Endothelial cell of umbilical vein (primary cell): Measurements from ENCODE around the gene PODXL2. TPM values are rescaled to one million over a fixed set of nuclear protein-coding genes. Genes with fewer than 3 reads are reported as not detected.

Source experiments
- BruUV-seq: library from RNA; stranded (reverse); fragments of 400-500 nt; replicated peaks from 2 replicates; lab custom pipeline; 2021; lab: Mats Ljungman, UMichigan
- CTCF ChIA-PET: fragments of 300-600, 350-600 bp; sonication (Branson Sonifier 250); formaldehyde crosslinking; loops from one replicate; lab custom pipeline; 2021; ENCODE audit warnings: antibody characterized with exemption, inconsistent platforms; lab: Charles Lee
- POLR2A ChIA-PET: fragments of 300-600, 350-600 bp; sonication (Branson Sonifier 250); formaldehyde crosslinking; loops from one replicate; lab custom pipeline; 2021; ENCODE audit warnings: antibody characterized with exemption, inconsistent platforms; lab: Charles Lee
- DNase-seq: peaks from one replicate; pipeline ENCODE4 v3.0.0-alpha.2; 2011; ENCODE audit warnings: low read depth, low spot score
- FAIRE-seq: peaks from 2 replicates; lab custom pipeline; 2011; peaks lifted over from hg19 to GRCh38; lab: Jason Lieb, UNC
- H2AFZ ChIP-seq: 2 replicates; pipeline ENCODE4 v1.6.0; 2012; ENCODE audit warnings: low read depth, low read length, control low read depth, inconsistent platforms
- H3K27ac ChIP-seq: 2 replicates; pipeline ENCODE4 v1.5.1; 2011; ENCODE audit warnings: low read depth, mild to moderate bottlenecking, control low read depth, low read length, moderate library complexity; ENCODE audit not compliant: insufficient read depth
- H3K27me3 ChIP-seq, 2 experiments: 2 replicates each; pipeline versions ENCODE4 v1.6.0 to v1.6.1; 2011; ENCODE audit warnings: low read length in 2 of 2, mixed read lengths in 1 of 2; ENCODE audit not compliant: control insufficient read depth in 2 of 2, insufficient read depth in 2 of 2
- H3K36me3 ChIP-seq, 2 experiments: 2 replicates in 1 of 2; 3 replicates in 1 of 2; pipeline ENCODE4 v1.5.1; 2011; ENCODE audit warnings: low read length in 2 of 2, mild to moderate bottlenecking in 1 of 2, moderate library complexity in 1 of 2; ENCODE audit not compliant: control insufficient read depth in 2 of 2, insufficient read depth in 2 of 2; ENCODE audit errors: extremely low read depth in 1 of 2
- H3K4me1 ChIP-seq: 3 replicates; pipeline ENCODE4 v1.5.1; 2011; ENCODE audit warnings: mild to moderate bottlenecking, low read length; ENCODE audit not compliant: control insufficient read depth, insufficient read depth; ENCODE audit errors: extremely low read depth
- H3K4me2 ChIP-seq: 2 replicates; pipeline ENCODE4 v1.6.1; 2011; ENCODE audit warnings: low read length, control low read depth, mixed read lengths; ENCODE audit not compliant: insufficient read depth
- H3K4me3 ChIP-seq, 3 experiments: fragments of 200-600 bp in 1 of 3; sonication (generic), shearing (Covaris generic) in 1 of 3; replicated peaks in 1 of 3; 2 replicates each; pipeline ENCODE4 v1.5.1; 2011 to 2016; ENCODE audit warnings: control low read depth in 3 of 3, low read length in 3 of 3, mild to moderate bottlenecking in 2 of 3, inconsistent platforms in 1 of 3, low read depth in 1 of 3, moderate library complexity in 1 of 3; ENCODE audit not compliant: insufficient read depth in 1 of 3
- H3K79me2 ChIP-seq: 2 replicates; pipeline ENCODE4 v1.6.0; 2012; ENCODE audit warnings: low read length, inconsistent platforms; ENCODE audit not compliant: control insufficient read depth, insufficient read depth
- H3K9ac ChIP-seq: replicated peaks from 2 replicates; pipeline ENCODE3; 2011; ENCODE audit warnings: low read length, control low read depth; ENCODE audit not compliant: insufficient read depth; ENCODE audit errors: extremely low read depth
- H3K9me1 ChIP-seq: replicated peaks from 3 replicates; pipeline ENCODE4 v1.6.0; 2011; ENCODE audit warnings: mild to moderate bottlenecking, low read length; ENCODE audit not compliant: control insufficient read depth, insufficient read depth; ENCODE audit errors: extremely low read depth
- H3K9me3 ChIP-seq: replicated peaks from 2 replicates; pipeline ENCODE4 v1.5.1; 2012; ENCODE audit warnings: low read length, inconsistent platforms; ENCODE audit not compliant: control insufficient read depth, insufficient read depth
- H4K20me1 ChIP-seq: replicated peaks from 2 replicates; pipeline ENCODE3; 2011; ENCODE audit warnings: mild to moderate bottlenecking, low read length; ENCODE audit not compliant: control insufficient read depth, insufficient read depth; ENCODE audit errors: extremely low read depth
- CTCF ChIP-seq, 2 donors: IDR thresholded peaks; 1 replicate in 1 of 2; 2 replicates in 1 of 2; pipeline ENCODE4 v1.5.1; 2011; ENCODE audit warnings: low read length in 2 of 2, mild to moderate bottlenecking in 2 of 2, moderate library complexity in 2 of 2, control low read depth in 1 of 2, inconsistent platforms in 1 of 2, low read depth in 1 of 2; ENCODE audit not compliant: insufficient read depth in 1 of 2; ENCODE audit errors: extremely low read depth in 1 of 2
- EZH2 ChIP-seq: IDR thresholded peaks from 2 replicates; pipeline ENCODE4 v1.6.1; 2012; ENCODE audit warnings: borderline replicate concordance, low read depth, mild to moderate bottlenecking, moderate library complexity, low read length, inconsistent platforms; ENCODE audit not compliant: severe bottlenecking
- FOS ChIP-seq: IDR thresholded peaks from 2 replicates; pipeline ENCODE4 v1.6.1; 2011; ENCODE audit warnings: mild to moderate bottlenecking, low read length, moderate library complexity, borderline replicate concordance; ENCODE audit not compliant: insufficient read depth
- GATA2 ChIP-seq: IDR thresholded peaks from 2 replicates; pipeline ENCODE4 v1.7.0; 2011; ENCODE audit warnings: low read depth, mild to moderate bottlenecking, moderate library complexity, mixed read lengths, low read length; ENCODE audit not compliant: insufficient read length, insufficient read depth
- JUN ChIP-seq: IDR thresholded peaks from 2 replicates; pipeline ENCODE4 v1.6.1; 2011; ENCODE audit warnings: borderline replicate concordance, low read depth; ENCODE audit not compliant: insufficient read length, insufficient read depth
- MAX ChIP-seq: IDR thresholded peaks from 2 replicates; pipeline ENCODE4 v1.6.1; 2011; ENCODE audit not compliant: insufficient read depth, insufficient read length
- MYC ChIP-seq: IDR thresholded peaks from one replicate; pipeline ENCODE4 v1.6.1; 2011; ENCODE audit warnings: mild to moderate bottlenecking, low read depth, low read length
- POLR2A ChIP-seq: IDR thresholded peaks from 2 replicates; pipeline ENCODE4 v1.6.1; 2012; ENCODE audit warnings: low read depth, mild to moderate bottlenecking, control low read depth, low read length
- POLR2AphosphoS5 ChIP-seq: IDR thresholded peaks from 2 replicates; pipeline ENCODE4 v1.6.1; 2012; ENCODE audit warnings: low read depth, mild to moderate bottlenecking, control low read depth, low read length, moderate library complexity; ENCODE audit not compliant: insufficient read depth
- dilution Hi-C: fragments of 300-500 bp; cut with MboI; formaldehyde crosslinking; loops from one replicate; pipeline ENCODE4 v1.15.0; 2019; ENCODE audit warnings: low sequenced_read_pairs; ENCODE audit not compliant: extremely low pct_ligation_motif_present
- intact Hi-C: fragments of 100-400 bp; cut with micrococcal nuclease; formaldehyde crosslinking; loops from one replicate; pipeline ENCODE4 v1.10.0; 2022
- polyA plus RNA-seq, 4 experiments: library from polyadenylated mRNA; depleted of rRNA in 3 of 4; stranded (reverse) in 3 of 4; unstranded in 1 of 4; fragments of >200 nt; gene quantifications; 2 replicates each; pipeline versions ENCODE4 v1.2.1 to v1.2.3, GENCODE V29; 2011 to 2012; ENCODE audit warnings: missing spikeins in 1 of 4
- total RNA-seq: library from RNA; stranded (reverse); gene quantifications from 2 replicates; pipeline ENCODE4 v1.2.3, GENCODE V29; 2021

PODXL2 gene
- total and polyA plus RNA-seq, 2 donors (not counting 3 experiments of a cell fraction or from before 2014, with no cell fraction given), result 5.5 to 6.5 TPM

- Histone ChIP-seq H3K9ac (no peak overlapping the region), H3K27ac (no peak overlapping the region), H3K36me3 (no peaks in the 10 kb centered on the region), H3K4me2 (no peak overlapping the region), H3K27me3 (no peaks in the 10 kb centered on the region), H3K9me1 (no peaks in the 10 kb centered on the region), H3K9me3 (no peaks in the 10 kb centered on the region), H2AFZ (no peak overlapping the region), H4K20me1 (no peaks in the 10 kb centered on the region), H3K79me2 (no peaks in the 10 kb centered on the region), H3K4me3 (no peak overlapping the region), H3K4me1 (peaks cover 21% of the 10 kb centered on the region)
- no peak for TF ChIP-seq POLR2A
- no peak for TF ChIP-seq MAX
- TF ChIP-seq MYC, result no peak
- TF ChIP-seq POLR2AphosphoS5, result no peak
- no peak for TF ChIP-seq CTCF (IDR thresholded peaks at IDR 0.05; ENCODE audit: extremely low read depth in 1 of 2, insufficient read depth in 1 of 2, low read depth in 1 of 2, low read length in 2 of 2)
- TF ChIP-seq JUN, result no peak
- no peak for TF ChIP-seq GATA2
- no peak for TF ChIP-seq EZH2
- TF ChIP-seq FOS, result no peak
- ChIA-PET POLR2A (no interaction called here), CTCF (interaction anchor here (2.4 kb wide), 1 partner anchor 16 kb away, joined by 26 read pairs; no protein-coding TSS in a partner anchor)
- dilution Hi-C loops, result no loop called here
- FAIRE-seq (no peak), DNase-seq (no peak)
- BruUV-seq, result no TSS peak
- intact Hi-C loops, result no loop called here
Measured at GRCh38 chr3:127712461-127712860, 83.5 kb downstream of the PODXL2 start.
